Stimulated activated CD4-positive, alpha-beta T cell treated with anti-CD3 and anti-CD28 coated beads, Interleukin-15, amount 100 ng/mL, for 24 hours (primary cell): ENCODE measurements around the gene ISM2.
A peak's percentile ranks its signal among the peaks of the same experiment; 100 is the strongest.

Source experiments
- DNase-seq: peaks from one replicate; pipeline ENCODE4 v3.0.0-alpha.2; 2020

ISM2 gene

GRCh38 chr14:77507762-77508161 is 9.1 kb upstream of the ISM2 start:
- no peak for DNase-seq

- no peak for DNase-seq
These were observed 6.4 kb upstream of the ISM2 start for GRCh38 chr14:77505031-77505430.

GRCh38 chr14:77503138-77503537 is 4.5 kb upstream of the ISM2 start:
- no peak for DNase-seq

GRCh38 chr14:77502109-77502782 is 3.6 kb upstream of the ISM2 start:
- no peak for DNase-seq

GRCh38 chr14:77498984-77499527 is 440 bp upstream of the ISM2 start:
- DNase-seq, result peak; percentile 11

- no peak for DNase-seq
These were observed 3.3 kb downstream of the ISM2 start for GRCh38 chr14:77495334-77495733.

- DNase-seq, result no peak
These were observed 7.6 kb downstream of the ISM2 start for GRCh38 chr14:77491056-77491455.

GRCh38 chr14:77490347-77490986 is 8.1 kb downstream of the ISM2 start:
- DNase-seq, result no peak

GRCh38 chr14:77489041-77489440 is 9.6 kb downstream of the ISM2 start:
- DNase-seq, result no peak

- DNase-seq, result no peak
These were observed 10.1 kb downstream of the ISM2 start for GRCh38 chr14:77488558-77488957.

- DNase-seq, result no peak
These were observed 12.5 kb downstream of the ISM2 start for GRCh38 chr14:77485901-77486678.

- DNase-seq, result no peak
These were observed 13.4 kb downstream of the ISM2 start for GRCh38 chr14:77485256-77485655.

- DNase-seq, result no peak
These were observed 16.2 kb downstream of the ISM2 start for GRCh38 chr14:77482422-77482821.

GRCh38 chr14:77478796-77479195 is 19.8 kb downstream of the ISM2 start:
- no peak for DNase-seq

- DNase-seq, result no peak
These were observed 20.6 kb downstream of the ISM2 start for GRCh38 chr14:77478029-77478428.

GRCh38 chr14:77475432-77476115 is 23.0 kb downstream of the ISM2 start:
- DNase-seq, result no peak

GRCh38 chr14:77474479-77475177 is 24.0 kb downstream of the ISM2 start:
- DNase-seq, result no peak

GRCh38 chr14:77473921-77474320 is 24.7 kb downstream of the ISM2 start:
- no peak for DNase-seq

GRCh38 chr14:77470224-77470870 is 28.3 kb downstream of the ISM2 start:
- no peak for DNase-seq

GRCh38 chr14:77469539-77469938 is 29.1 kb downstream of the ISM2 start:
- no peak for DNase-seq

GRCh38 chr14:77469067-77469505 is 29.5 kb downstream of the ISM2 start:
- DNase-seq, result no peak

GRCh38 chr14:77467801-77468200 is 30.8 kb downstream of the ISM2 start:
- no peak for DNase-seq
